HEK293 (cell line): ENCODE measurements around the gene B4GALNT3.
A peak's percentile ranks its signal among the peaks of the same experiment; 100 is the strongest.

Source experiments
- CTCF ChIA-PET: fragments of 350-600 bp; formaldehyde crosslinking; extraction: SDS; loops from one replicate; lab custom pipeline; 2021; ENCODE audit warnings: antibody characterized with exemption; lab: Yijun Ruan, JAX
- POLR2A ChIA-PET: fragments of 300-600 bp; formaldehyde crosslinking; extraction: SDS; loops from one replicate; lab custom pipeline; 2020; ENCODE audit warnings: antibody characterized with exemption, inconsistent platforms; lab: Yijun Ruan, JAX
- H3K27ac ChIP-seq: fragments of 200-500 bp; sonication (Bioruptor generic); 2 replicates; pipeline ENCODE4 v1.5.1; 2014; ENCODE audit warnings: low read depth, low read length, control low read depth, inconsistent platforms; ENCODE audit errors: extremely low read depth
- H3K36me3 ChIP-seq, 2 experiments: fragments of 200-500 bp in 1 of 2; sonication (Bioruptor generic) in 1 of 2; 1 replicate in 1 of 2; 2 replicates in 1 of 2; pipeline ENCODE4 v1.5.1; 2014 to 2017; ENCODE audit warnings: inconsistent platforms in 2 of 2, low read length in 2 of 2; ENCODE audit not compliant: control insufficient read depth in 2 of 2, insufficient read depth in 1 of 2
- H3K4me1 ChIP-seq: fragments of 200-500 bp; sonication (Bioruptor generic); 2 replicates; pipeline ENCODE4 v1.5.1; 2014; ENCODE audit warnings: mild to moderate bottlenecking, low read length, inconsistent platforms; ENCODE audit not compliant: control insufficient read depth, insufficient read depth
- H3K4me3 ChIP-seq: 2 replicates; pipeline ENCODE4 v1.5.1; 2011; ENCODE audit warnings: low read depth, mild to moderate bottlenecking, control low read depth, low read length, moderate library complexity
- H3K9me3 ChIP-seq: fragments of 200-500 bp; sonication (Bioruptor generic); 2 replicates; pipeline ENCODE4 v1.5.1; 2014; ENCODE audit warnings: low read depth, low read length, inconsistent platforms; ENCODE audit not compliant: control insufficient read depth, insufficient read depth
- EGR2 ChIP-seq: fragments of 450-650 bp; formaldehyde crosslinking; IDR thresholded peaks from 2 replicates; pipeline ENCODE4 v1.5.1; 2016; ENCODE audit warnings: low read depth, missing biosample characterization, missing genetic modification characterization
- IKZF3 ChIP-seq: fragments of 450-650 bp; IDR thresholded peaks from 2 replicates; pipeline ENCODE4 v1.5.0; 2018; ENCODE audit warnings: missing biosample characterization, mild to moderate bottlenecking, missing genetic modification characterization, moderate library complexity
- PRDM1 ChIP-seq: fragments of 450-650 bp; formaldehyde crosslinking; IDR thresholded peaks from 2 replicates; pipeline ENCODE4; 2016; ENCODE audit warnings: missing biosample characterization, missing genetic modification characterization
- RBAK ChIP-seq: fragments of 450-650 bp; formaldehyde crosslinking; IDR thresholded peaks from 2 replicates; pipeline ENCODE4 v1.5.1; 2016; ENCODE audit warnings: missing biosample characterization, missing genetic modification characterization
- SP7 ChIP-seq: fragments of 450-650 bp; formaldehyde crosslinking; IDR thresholded peaks from 2 replicates; pipeline ENCODE4 v1.5.1; 2016; ENCODE audit warnings: missing biosample characterization, missing genetic modification characterization
- TCF7L2 ChIP-seq: IDR thresholded peaks from 2 replicates; pipeline ENCODE4 v1.6.1; 2011; ENCODE audit warnings: low read depth, mild to moderate bottlenecking, inconsistent platforms, low read length, moderate library complexity, borderline replicate concordance
- ZBTB17 ChIP-seq: fragments of 450-650 bp; formaldehyde crosslinking; IDR thresholded peaks from 2 replicates; pipeline ENCODE4 v1.5.1; 2016; ENCODE audit warnings: missing biosample characterization, missing genetic modification characterization
- ZBTB48 ChIP-seq: fragments of 450-650 bp; formaldehyde crosslinking; IDR thresholded peaks from 2 replicates; pipeline ENCODE4 v1.5.1; 2016; ENCODE audit warnings: missing biosample characterization, missing genetic modification characterization
- ZFHX2 ChIP-seq: fragments of 450-650 bp; formaldehyde crosslinking; conservative IDR thresholded peaks from 2 replicates; pipeline ENCODE4 v1.5.1; 2016; ENCODE audit warnings: missing biosample characterization, missing genetic modification characterization
- ZNF223 ChIP-seq: fragments of 450-650 bp; formaldehyde crosslinking; IDR thresholded peaks from 2 replicates; pipeline ENCODE4 v1.5.1; 2016; ENCODE audit warnings: missing biosample characterization, missing genetic modification characterization
- ZNF354C ChIP-seq: fragments of 450-650 bp; formaldehyde crosslinking; IDR thresholded peaks from 2 replicates; pipeline ENCODE4 v1.5.1; 2016; ENCODE audit warnings: missing biosample characterization, missing genetic modification characterization, low read depth, borderline replicate concordance
- ZNF366 ChIP-seq: fragments of 450-650 bp; formaldehyde crosslinking; conservative IDR thresholded peaks from 2 replicates; pipeline ENCODE4 v1.5.1; 2016; ENCODE audit warnings: missing biosample characterization, missing genetic modification characterization
- ZNF391 ChIP-seq: fragments of 450-650 bp; formaldehyde crosslinking; IDR thresholded peaks from 2 replicates; pipeline ENCODE4 v1.5.1; 2016; ENCODE audit warnings: low read depth, missing biosample characterization, missing genetic modification characterization, borderline replicate concordance
- ZNF394 ChIP-seq: fragments of 450-650 bp; formaldehyde crosslinking; IDR thresholded peaks from 2 replicates; pipeline ENCODE4 v1.5.1; 2016; ENCODE audit warnings: missing biosample characterization, missing genetic modification characterization, mild to moderate bottlenecking, moderate library complexity, borderline replicate concordance
- ZNF501 ChIP-seq: fragments of 450-650 bp; formaldehyde crosslinking; IDR thresholded peaks from 2 replicates; pipeline ENCODE4 v1.5.1; 2016; ENCODE audit warnings: missing biosample characterization, missing genetic modification characterization
- ZNF600 ChIP-seq: fragments of 450-650 bp; formaldehyde crosslinking; IDR thresholded peaks from 2 replicates; pipeline ENCODE4 v1.5.1; 2016; ENCODE audit warnings: missing biosample characterization, missing genetic modification characterization
- ZNF658 ChIP-seq: fragments of 450-650 bp; formaldehyde crosslinking; IDR thresholded peaks from 2 replicates; pipeline ENCODE4; 2016; ENCODE audit warnings: missing biosample characterization, missing genetic modification characterization
- ZNF76 ChIP-seq: fragments of 450-650 bp; formaldehyde crosslinking; IDR thresholded peaks from 2 replicates; pipeline ENCODE4; 2016; ENCODE audit warnings: low read depth, missing biosample characterization, missing genetic modification characterization, borderline replicate concordance
- ZSCAN18 ChIP-seq: fragments of 450-650 bp; formaldehyde crosslinking; IDR thresholded peaks from 2 replicates; pipeline ENCODE4 v1.5.1; 2016; ENCODE audit warnings: missing biosample characterization, missing genetic modification characterization
- TF ChIP-seq, protein P1 (sequence below): fragments of 450-650 bp; formaldehyde crosslinking; IDR thresholded peaks from 2 replicates; pipeline ENCODE4 v1.5.1; 2016; ENCODE audit warnings: missing biosample characterization, missing genetic modification characterization

B4GALNT3 gene

GRCh38 chr12:461425-461824, 1.7 kb downstream of the B4GALNT3 start:
- no peaks in the 10 kb centered on the region for H3K9me3 ChIP-seq
- no peaks in the 10 kb centered on the region for H3K36me3 ChIP-seq
- ChIA-PET POLR2A (no interaction called here), CTCF (interaction anchor here (0.7 to 4.5 kb wide), 5 partner anchors 8 to 86 kb away, joined by 4 to 35 read pairs (median 5); no protein-coding TSS in a partner anchor)
- H3K4me1 ChIP-seq, result peaks cover 9% of the 10 kb centered on the region
- TF ChIP-seq, protein P1, sequence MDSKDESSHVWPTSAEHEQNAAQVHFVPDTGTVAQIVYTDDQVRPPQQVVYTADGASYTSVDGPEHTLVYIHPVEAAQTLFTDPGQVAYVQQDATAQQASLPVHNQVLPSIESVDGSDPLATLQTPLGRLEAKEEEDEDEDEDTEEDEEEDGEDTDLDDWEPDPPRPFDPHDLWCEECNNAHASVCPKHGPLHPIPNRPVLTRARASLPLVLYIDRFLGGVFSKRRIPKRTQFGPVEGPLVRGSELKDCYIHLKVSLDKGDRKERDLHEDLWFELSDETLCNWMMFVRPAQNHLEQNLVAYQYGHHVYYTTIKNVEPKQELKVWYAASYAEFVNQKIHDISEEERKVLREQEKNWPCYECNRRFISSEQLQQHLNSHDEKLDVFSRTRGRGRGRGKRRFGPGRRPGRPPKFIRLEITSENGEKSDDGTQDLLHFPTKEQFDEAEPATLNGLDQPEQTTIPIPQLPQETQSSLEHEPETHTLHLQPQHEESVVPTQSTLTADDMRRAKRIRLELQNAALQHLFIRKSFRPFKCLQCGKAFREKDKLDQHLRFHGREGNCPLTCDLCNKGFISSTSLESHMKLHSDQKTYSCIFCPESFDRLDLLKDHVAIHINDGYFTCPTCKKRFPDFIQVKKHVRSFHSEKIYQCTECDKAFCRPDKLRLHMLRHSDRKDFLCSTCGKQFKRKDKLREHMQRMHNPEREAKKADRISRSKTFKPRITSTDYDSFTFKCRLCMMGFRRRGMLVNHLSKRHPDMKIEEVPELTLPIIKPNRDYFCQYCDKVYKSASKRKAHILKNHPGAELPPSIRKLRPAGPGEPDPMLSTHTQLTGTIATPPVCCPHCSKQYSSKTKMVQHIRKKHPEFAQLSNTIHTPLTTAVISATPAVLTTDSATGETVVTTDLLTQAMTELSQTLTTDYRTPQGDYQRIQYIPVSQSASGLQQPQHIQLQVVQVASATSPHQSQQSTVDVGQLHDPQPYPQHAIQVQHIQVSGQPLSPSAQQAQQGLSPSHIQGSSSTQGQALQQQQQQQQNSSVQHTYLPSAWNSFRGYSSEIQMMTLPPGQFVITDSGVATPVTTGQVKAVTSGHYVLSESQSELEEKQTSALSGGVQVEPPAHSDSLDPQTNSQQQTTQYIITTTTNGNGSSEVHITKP (tag by site-specific recombination), result no peak
- TF ChIP-seq ZSCAN18 (no peak), PRDM1 (tag by site-specific recombination) (peak; percentile 60), ZNF394 (tag by site-specific recombination) (peak; percentile 80)
- no peak overlapping the region for H3K27ac ChIP-seq
- H3K4me3 ChIP-seq, result no peak overlapping the region

DNA sequence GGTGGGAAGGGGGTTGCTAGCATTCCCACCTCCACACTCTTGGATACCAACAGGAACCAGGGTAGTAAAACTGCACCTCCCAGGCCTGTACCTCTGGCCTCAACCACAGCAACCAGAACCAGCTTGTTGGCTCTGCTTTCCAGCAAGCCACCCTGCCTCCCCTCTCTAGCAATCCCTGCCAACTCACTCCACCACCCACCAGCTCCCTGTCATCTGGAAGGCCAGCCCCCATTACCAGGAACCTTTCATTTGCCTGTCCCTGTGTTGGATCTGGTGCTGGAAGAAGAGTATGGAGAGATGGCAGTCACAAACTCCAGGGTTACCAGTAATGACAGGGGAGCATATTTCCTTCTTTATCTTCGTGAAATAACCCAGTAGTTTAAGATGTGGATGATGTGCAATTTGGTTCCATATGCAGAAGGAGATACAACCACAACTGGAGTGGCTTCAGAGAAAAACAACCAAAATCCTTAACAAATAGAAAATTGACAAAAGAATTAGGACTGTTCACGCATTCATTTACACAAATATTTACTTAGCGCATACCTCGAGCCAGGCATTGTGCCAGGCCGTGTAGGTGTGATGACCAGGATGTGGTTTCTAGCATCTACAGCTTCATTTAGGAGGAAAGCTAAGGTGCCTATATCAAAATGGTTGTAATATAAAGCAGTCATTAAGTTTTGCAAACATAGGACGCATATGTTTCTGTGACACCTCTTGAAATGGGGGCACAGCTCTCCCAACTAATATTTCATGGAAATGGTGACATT, 3.4 kb downstream of the B4GALNT3 start:
- no peaks in the 10 kb centered on the region for H3K36me3 ChIP-seq
- POLR2A ChIA-PET, result interaction anchor here (0.6 kb wide), 1 partner anchor 76 kb away, joined by 5 read pairs; no protein-coding TSS in a partner anchor
- TF ChIP-seq ZNF600, result peak; percentile 92
- TF ChIP-seq TCF7L2, result no peak
- TF ChIP-seq ZNF366, result 0 out of 2 replicates have a peak, but pooled peaks have one; percentile 31
- TF ChIP-seq SP7 (tag by site-specific recombination), result peak; percentile 44; the same call in 1 of the 2 replicates
- no peak for TF ChIP-seq ZNF501
- no peak for TF ChIP-seq ZNF76 (tag by site-specific recombination)
- TF ChIP-seq ZFHX2 (tag by site-specific recombination), result peak; percentile 78
- TF ChIP-seq EGR2 (tag by site-specific recombination), result peak; percentile 75
- TF ChIP-seq ZNF658 (tag by site-specific recombination), result no peak
- no peaks in the 10 kb centered on the region for H3K9me3 ChIP-seq
- H3K27ac ChIP-seq, result no peak overlapping the region
- H3K4me1 ChIP-seq, result peaks cover 9% of the 10 kb centered on the region
- no peak overlapping the region for H3K4me3 ChIP-seq
- CTCF ChIA-PET, result interaction anchor here (0.5 to 4.5 kb wide), 7 partner anchors 10 to 485 kb away, joined by 3 to 35 read pairs (median 6); no protein-coding TSS in a partner anchor

DNA sequence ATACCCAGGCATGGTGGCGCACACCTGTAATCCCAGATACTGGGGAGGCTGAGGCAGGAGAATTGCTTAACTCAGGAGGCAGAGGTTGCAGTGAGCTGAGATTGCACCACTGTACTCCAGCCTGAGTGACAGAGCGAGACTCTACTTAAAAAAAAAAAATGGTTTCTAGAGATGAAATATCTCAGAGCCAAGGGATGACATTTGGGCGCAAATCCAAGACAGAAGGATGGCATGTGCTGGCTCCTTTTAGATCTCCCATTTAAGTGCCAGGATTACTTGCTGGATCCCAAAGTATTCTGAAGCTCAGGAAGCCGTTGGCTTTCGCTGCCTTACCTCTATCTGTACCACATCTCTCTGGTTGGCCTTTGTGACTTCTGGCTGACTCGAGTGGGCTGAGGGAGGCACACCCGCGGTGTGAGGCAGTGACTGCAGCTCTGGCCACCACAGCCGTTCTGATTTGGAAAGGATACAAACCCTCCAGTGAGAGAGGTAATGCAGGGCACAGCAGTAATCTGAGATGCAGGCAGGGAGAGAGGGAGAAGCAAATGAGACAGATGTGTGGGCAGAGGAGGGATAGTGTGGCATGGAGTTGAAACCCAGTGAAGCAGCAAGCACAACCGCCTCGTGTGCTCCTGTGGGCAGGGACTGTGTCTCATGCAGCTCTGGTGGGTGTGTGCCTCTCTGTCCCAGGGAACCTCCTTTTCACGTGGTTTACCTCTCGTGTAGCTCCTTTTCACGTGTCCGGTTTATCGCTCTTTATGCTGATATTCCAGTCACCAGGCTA, 4.9 kb downstream of the B4GALNT3 start:
- ChIA-PET POLR2A (interaction anchor here (0.5 to 0.8 kb wide), 2 partner anchors 14 to 45 kb away, joined by 6 to 7 read pairs; no protein-coding TSS in a partner anchor), CTCF (interaction anchor here (0.6 to 4.5 kb wide), 5 partner anchors 11 to 287 kb away, joined by 3 to 35 read pairs (median 3); no protein-coding TSS in a partner anchor)
- H3K27ac ChIP-seq, result no peak overlapping the region
- TF ChIP-seq ZNF600, result peak; percentile 91
- 0 out of 2 replicates have a peak, but pooled peaks have one; percentile 14 for TF ChIP-seq IKZF3 (tag by site-specific recombination)
- no peak; the same call in 1 of the 2 replicates for TF ChIP-seq ZNF223 (tag by site-specific recombination)
- TF ChIP-seq ZNF391 (tag by site-specific recombination), result 0 out of 2 replicates have a peak, but pooled peaks have one; percentile 19
- no peak for TF ChIP-seq ZNF354C (tag by site-specific recombination)
- 0 out of 2 replicates have a peak, but pooled peaks have one; percentile 17 for TF ChIP-seq SP7 (tag by site-specific recombination)
- TF ChIP-seq RBAK (tag by site-specific recombination), result no peak
- TF ChIP-seq ZBTB17 (tag by site-specific recombination), result peak; percentile 44; the same call in 1 of the 2 replicates
- peak; percentile 97 for TF ChIP-seq EGR2 (tag by site-specific recombination)
- TF ChIP-seq ZBTB48, result peak; percentile 36; the same call in 1 of the 2 replicates

More for the DNA sequence above, 4.9 kb downstream of the B4GALNT3 start:
- H3K4me3 ChIP-seq, result no peak overlapping the region
- no peaks in the 10 kb centered on the region for H3K36me3 ChIP-seq
- H3K9me3 ChIP-seq, result no peaks in the 10 kb centered on the region
- peaks cover 9% of the 10 kb centered on the region for H3K4me1 ChIP-seq
